Lower leg skin (tissue), 3 donors: ENCODE results near the gene IKZF1.

Source experiments
- CTCF ChIP-seq, 3 donors: fragments of 450-650 bp; IDR thresholded peaks; one replicate each; pipeline ENCODE4 v1.5.1; 2016; ENCODE audit warnings: antibody characterized with exemption in 3 of 3, mild to moderate bottlenecking in 3 of 3, moderate library complexity in 2 of 3
- POLR2A ChIP-seq, 2 donors: fragments of 450-650 bp; IDR thresholded peaks; one replicate each; pipeline ENCODE4 v1.6.1; 2016 to 2017; ENCODE audit warnings: antibody characterized with exemption in 2 of 2, mild to moderate bottlenecking in 1 of 2, moderate library complexity in 1 of 2

GRCh38 chr7:50333221-50333651 lies 28.7 kb downstream of the IKZF1 start:
- no peak for TF ChIP-seq CTCF (IDR thresholded peaks at IDR 0.05)
- no peak for TF ChIP-seq POLR2A (IDR thresholded peaks at IDR 0.05)
